HepG2 (cell line): ENCODE results near the gene PIGZ. TPM values are rescaled to one million over a fixed set of nuclear protein-coding genes. Genes with fewer than 3 reads are reported as not detected.

Experiments
- ATAC-seq: fragments of 200-7000 bp; cut with Tn5 transposase; 3 replicates; pipeline ENCODE4 v1.9.1; 2020; ENCODE audit warnings: mild to moderate bottlenecking, moderate library complexity
- BruUV-seq: library from RNA; stranded (reverse); fragments of 400-500 nt; replicated peaks from 2 replicates; lab custom pipeline; 2021; lab: Mats Ljungman, UMichigan
- CTCF ChIA-PET: fragments of 300-600 bp; formaldehyde crosslinking; extraction: SDS; loops from one replicate; lab custom pipeline; 2021; ENCODE audit warnings: low total read pairs, inconsistent platforms, low intra/inter-chr PET ratio; lab: Yijun Ruan, JAX
- POLR2A ChIA-PET: fragments of 350-600 bp; sonication (Branson Sonifier 250); formaldehyde crosslinking; loops from one replicate; lab custom pipeline; 2020; ENCODE audit warnings: antibody characterized with exemption, inconsistent platforms; lab: Yijun Ruan, JAX
- DNase-seq: peaks from one replicate; pipeline ENCODE4 v3.0.0-alpha.2; 2015; ENCODE audit warnings: low spot score
- FAIRE-seq: peaks from 3 replicates; lab custom pipeline; 2011; peaks lifted over from hg19 to GRCh38; lab: Jason Lieb, UNC
- H2AFZ ChIP-seq: one replicate; pipeline ENCODE4 v1.6.1; 2011; ENCODE audit warnings: low read length, inconsistent platforms
- H3K27ac ChIP-seq: fragments of 300-600 bp; 3 replicates; pipeline ENCODE4 v1.8.0; 2011; ENCODE audit warnings: mixed run types, mild to moderate bottlenecking, mixed read lengths, low read length, inconsistent platforms; ENCODE audit not compliant: insufficient read depth; ENCODE audit errors: extremely low read length
- H3K27me3 ChIP-seq, 2 experiments: fragments of 200-600 bp in 1 of 2; 2 replicates in 1 of 2; 3 replicates in 1 of 2; pipeline versions ENCODE4 v1.6.0 to v1.8.0; 2011; ENCODE audit warnings: low read length in 2 of 2, mild to moderate bottlenecking in 2 of 2, moderate library complexity in 2 of 2, inconsistent platforms in 1 of 2; ENCODE audit not compliant: insufficient read depth in 2 of 2, control insufficient read depth in 1 of 2
- H3K36me3 ChIP-seq, 2 experiments: fragments of 200-600 bp in 1 of 2; replicated peaks in 1 of 2; 2 replicates in 1 of 2; 3 replicates in 1 of 2; pipeline versions ENCODE4 v1.5.1 to v1.8.0; 2011; ENCODE audit warnings: low read length in 2 of 2, inconsistent platforms in 1 of 2; ENCODE audit not compliant: insufficient read depth in 2 of 2, control insufficient read depth in 1 of 2
- H3K4me1 ChIP-seq: 2 replicates; pipeline ENCODE4 v1.5.1; 2012; ENCODE audit warnings: low read length, inconsistent platforms; ENCODE audit not compliant: insufficient read depth
- H3K4me2 ChIP-seq: 2 replicates; pipeline ENCODE4 v1.6.0; 2011; ENCODE audit warnings: low read depth, low read length, inconsistent platforms
- H3K4me3 ChIP-seq, 3 experiments: fragments of 200-600 bp in 1 of 3; sonication (generic), shearing (Covaris generic) in 1 of 3; replicated peaks in 1 of 3; 2 replicates each; pipeline ENCODE4 v1.5.1; 2011 to 2016; ENCODE audit warnings: low read length in 3 of 3, inconsistent platforms in 2 of 3, low read depth in 2 of 3, mild to moderate bottlenecking in 2 of 3, control low read depth in 1 of 3, mixed read lengths in 1 of 3; ENCODE audit not compliant: insufficient read depth in 1 of 3
- H3K79me2 ChIP-seq: one replicate; pipeline ENCODE4 v1.6.1; 2011; ENCODE audit warnings: low read length, inconsistent platforms; ENCODE audit not compliant: insufficient read depth
- H3K9ac ChIP-seq: 2 replicates; pipeline ENCODE4 v1.6.0; 2011; ENCODE audit warnings: mild to moderate bottlenecking, low read depth, low read length, inconsistent platforms; ENCODE audit not compliant: insufficient read depth
- H3K9me3 ChIP-seq: 2 replicates; pipeline ENCODE4 v1.5.1; 2012; ENCODE audit warnings: mild to moderate bottlenecking, low read length
- H4K20me1 ChIP-seq: 2 replicates; pipeline ENCODE4 v1.6.0; 2011; ENCODE audit warnings: inconsistent platforms, mild to moderate bottlenecking, low read length, moderate library complexity; ENCODE audit not compliant: insufficient read depth
- EZH2 ChIP-seq: conservative IDR thresholded peaks from 2 replicates; pipeline ENCODE4 v1.6.1; 2012; ENCODE audit warnings: mild to moderate bottlenecking, low read depth, low read length, moderate library complexity
- LCORL ChIP-seq, 2 experiments: fragments of 450-650 bp in 1 of 2; sonication (generic) in 1 of 2; formaldehyde crosslinking in 1 of 2; IDR thresholded peaks; 2 replicates each; pipeline versions ENCODE4 v1.5.0 to v1.6.1; 2017 to 2020; ENCODE audit warnings: antibody characterized with exemption in 1 of 2, missing genetic modification reagents in 1 of 2
- MTA1 ChIP-seq: sonication (generic); formaldehyde crosslinking; IDR thresholded peaks from 2 replicates; pipeline ENCODE4 v1.4.0; 2020; ENCODE audit warnings: missing genetic modification reagents, mild to moderate bottlenecking, borderline replicate concordance
- MTERF4 ChIP-seq: sonication (generic); formaldehyde crosslinking; IDR thresholded peaks from 2 replicates; pipeline ENCODE4 v1.8.0; 2023; ENCODE audit warnings: mild to moderate bottlenecking, missing genetic modification reagents
- ONECUT2 ChIP-seq: sonication (generic); formaldehyde crosslinking; IDR thresholded peaks from 2 replicates; pipeline ENCODE4 v1.4.0; 2020; ENCODE audit warnings: missing genetic modification reagents
- ZNF30 ChIP-seq: sonication (generic); formaldehyde crosslinking; IDR thresholded peaks from 2 replicates; pipeline ENCODE4 v1.5.0; 2020; ENCODE audit warnings: mild to moderate bottlenecking, missing genetic modification reagents
- ZNF558 ChIP-seq: sonication (generic); formaldehyde crosslinking; IDR thresholded peaks from 2 replicates; pipeline ENCODE4 v1.9.0; 2022; ENCODE audit warnings: mild to moderate bottlenecking, missing genetic modification reagents, borderline replicate concordance
- WGBS: methylation state at CpG from one replicate; pipeline ENCODE4 v1.1.6; 2017; ENCODE audit warnings: low lambda C conversion rate; 5-methylcytosine and 5-hydroxymethylcytosine counted together
- in situ Hi-C: cut with HindIII; loops from 2 replicates; pipeline ENCODE4 v1.10.0; 2017; ENCODE audit warnings: low pct_unique_long_range_greater_than_20kb; ENCODE audit not compliant: extremely low pct_ligation_motif_present
- intact Hi-C: fragments of 100-400 bp; cut with micrococcal nuclease; formaldehyde crosslinking; loops from one replicate; pipeline ENCODE4 v1.10.0; 2022; ENCODE audit not compliant: unreplicated experiment
- polyA plus RNA-seq, 8 experiments: library from polyadenylated mRNA; depleted of rRNA in 3 of 8; stranded (reverse) in 7 of 8; unstranded in 1 of 8; fragments of >200 nt; fragmentation: Illumina TruSeq in 4 of 8; extraction: Trizol in 4 of 8; gene quantifications; 2 replicates each; pipeline versions ENCODE4 v1.2.1 to v1.2.3, GENCODE V29; 2011 to 2016; ENCODE audit warnings: low read depth in 4 of 8, missing spikeins in 1 of 8, mixed read lengths in 1 of 8; ENCODE audit not compliant: insufficient read depth in 1 of 8
- total RNA-seq, 5 experiments: library from RNA; depleted of rRNA; stranded (reverse); fragments of >200 nt; fragmentation: Illumina TruSeq; extraction: Trizol; gene quantifications; 2 replicates each; pipeline ENCODE4 v1.2.3, GENCODE V29; 2016; ENCODE audit warnings: low read depth in 1 of 5

Gene PIGZ
- total and polyA plus RNA-seq, 2 of the 13 experiments (the other 11 are each of a cell fraction or from before 2014, with no cell fraction given): 4.7 to 60.5 TPM

GRCh38 chr3:197012540-197012883 is 43.9 kb upstream of the PIGZ start:
- FAIRE-seq (no peak), ATAC-seq (no peak), DNase-seq (no peak)
- in situ Hi-C loops: no loop called here
- no peaks in the 10 kb centered on the region for H4K20me1 ChIP-seq
- no TSS peak for BruUV-seq
- no peaks in the 10 kb centered on the region for H3K36me3 ChIP-seq
- no peak overlapping the region for H3K9ac ChIP-seq
- no peak overlapping the region for H2AFZ ChIP-seq
- no peaks in the 10 kb centered on the region for H3K27me3 ChIP-seq
- no peak overlapping the region for H3K4me3 ChIP-seq
- intact Hi-C loops: no loop called here
- H3K79me2 ChIP-seq: no peaks in the 10 kb centered on the region
- ChIA-PET POLR2A (no interaction called here), CTCF (no interaction called here)
- no peaks in the 10 kb centered on the region for H3K9me3 ChIP-seq
- no peak overlapping the region for H3K4me2 ChIP-seq
- no peak overlapping the region for H3K27ac ChIP-seq
- 80% methylated on average over 4 of the region's 7 CpGs for whole genome bisulfite sequencing
- TF ChIP-seq LCORL (IDR thresholded peaks at IDR 0.05) (no peak), LCORL (CRISPR knock-in tag; IDR thresholded peaks at IDR 0.05) (no peak), ZNF30 (CRISPR knock-in tag) (no peak), MTA1 (CRISPR knock-in tag) (no peak), MTERF4 (CRISPR knock-in tag) (no peak), ZNF558 (CRISPR knock-in tag) (no peak), EZH2 (no peak), ONECUT2 (CRISPR knock-in tag) (no peak)
- H3K4me1 ChIP-seq: no peaks in the 10 kb centered on the region
